SH-SY5Y (cell line): ENCODE measurements around the gene PCGF3.

ENCODE experiments used
- GATA2 ChIP-seq: IDR thresholded peaks from 2 replicates; pipeline ENCODE4 v1.6.1; 2011; ENCODE audit warnings: mild to moderate bottlenecking, low read depth, low read length
- GATA3 ChIP-seq: IDR thresholded peaks from 2 replicates; pipeline ENCODE4 v1.6.1; 2011; ENCODE audit warnings: low read depth, mild to moderate bottlenecking, low read length, moderate library complexity

- no peak for TF ChIP-seq GATA2
- no peak for TF ChIP-seq GATA3
These were observed 48.9 kb upstream of the PCGF3 start for GRCh38 chr4:656436-657337.
